Astrocyte (in vitro differentiated cells and primary cell): ENCODE results near the gene DNAH9. TPM values are rescaled to one million over a fixed set of nuclear protein-coding genes. Genes with fewer than 3 reads are reported as not detected.

ENCODE experiments used
- DNase-seq: peaks from one replicate; pipeline ENCODE4 v3.0.0-alpha.2; 2010; ENCODE audit warnings: low read depth
- FAIRE-seq: peaks from 2 replicates; lab custom pipeline; 2011; peaks lifted over from hg19 to GRCh38; lab: Jason Lieb, UNC
- H2AFZ ChIP-seq: 2 replicates; pipeline ENCODE4 v1.6.0; 2012; ENCODE audit warnings: low read depth, low read length, inconsistent platforms
- H3K27ac ChIP-seq: 2 replicates; pipeline ENCODE4 v1.5.1; 2011; ENCODE audit warnings: low read depth, low read length, inconsistent platforms
- H3K27me3 ChIP-seq: 2 replicates; pipeline ENCODE4 v1.6.0; 2011; ENCODE audit warnings: low read length, inconsistent platforms; ENCODE audit not compliant: insufficient read depth
- H3K36me3 ChIP-seq: 2 replicates; pipeline ENCODE4 v1.5.1; 2011; ENCODE audit warnings: low read length, inconsistent platforms; ENCODE audit not compliant: insufficient read depth
- H3K4me1 ChIP-seq: 2 replicates; pipeline ENCODE4 v1.5.1; 2011; ENCODE audit warnings: low read length, inconsistent platforms; ENCODE audit not compliant: insufficient read depth
- H3K4me2 ChIP-seq: 2 replicates; pipeline ENCODE4 v1.6.0; 2012; ENCODE audit warnings: low read length, inconsistent platforms
- H3K4me3 ChIP-seq: 2 replicates; pipeline ENCODE4 v1.5.1; 2011; ENCODE audit warnings: low read depth, mild to moderate bottlenecking, low read length, inconsistent platforms; ENCODE audit not compliant: insufficient read depth
- H3K79me2 ChIP-seq: 2 replicates; pipeline ENCODE4 v1.6.0; 2012; ENCODE audit warnings: mild to moderate bottlenecking, low read length, inconsistent platforms; ENCODE audit not compliant: insufficient read depth
- H3K9ac ChIP-seq: 2 replicates; pipeline ENCODE4 v1.6.0; 2012; ENCODE audit warnings: mild to moderate bottlenecking, low read length, inconsistent platforms
- H3K9me3 ChIP-seq: 2 replicates; pipeline ENCODE4 v1.5.1; 2012; ENCODE audit warnings: low read depth, mild to moderate bottlenecking, low read length, inconsistent platforms; ENCODE audit not compliant: insufficient read depth
- H4K20me1 ChIP-seq: 2 replicates; pipeline ENCODE4 v1.6.0; 2012; ENCODE audit warnings: low read length, inconsistent platforms; ENCODE audit not compliant: insufficient read depth
- H3K27ac Mint-ChIP-seq: one replicate; pipeline ENCODE4 v1.8.0; 2021; ENCODE audit warnings: mild to moderate bottlenecking, mixed read lengths; ENCODE audit not compliant: unreplicated experiment
- H3K27me3 Mint-ChIP-seq: one replicate; pipeline ENCODE4 v1.8.0; 2021; ENCODE audit warnings: low read depth, mixed read lengths; ENCODE audit not compliant: unreplicated experiment
- H3K36me3 Mint-ChIP-seq: one replicate; pipeline ENCODE4 v1.8.0; 2021; ENCODE audit warnings: low read depth, mixed read lengths; ENCODE audit not compliant: unreplicated experiment
- H3K4me1 Mint-ChIP-seq: one replicate; pipeline ENCODE4 v1.8.0; 2021; ENCODE audit warnings: low read depth, mixed read lengths; ENCODE audit not compliant: unreplicated experiment
- H3K4me3 Mint-ChIP-seq: one replicate; pipeline ENCODE4 v1.8.0; 2021; ENCODE audit warnings: mild to moderate bottlenecking, moderate library complexity, mixed read lengths; ENCODE audit not compliant: unreplicated experiment
- H3K9me3 Mint-ChIP-seq: one replicate; pipeline ENCODE4 v1.8.0; 2021; ENCODE audit warnings: mild to moderate bottlenecking, mixed read lengths; ENCODE audit not compliant: unreplicated experiment
- EZH2 ChIP-seq: IDR thresholded peaks from 2 replicates; pipeline ENCODE4 v1.6.1; 2012; ENCODE audit warnings: mild to moderate bottlenecking, low read length, inconsistent platforms; ENCODE audit not compliant: insufficient read depth
- total RNA-seq: library from RNA; stranded (reverse); gene quantifications from 2 replicates; pipeline ENCODE4 v1.2.1, GENCODE V29; 2021
- TF ChIP-seq, protein P1 (sequence below): IDR thresholded peaks from 2 replicates; pipeline ENCODE4 v1.5.1; 2011; ENCODE audit warnings: low read depth, mild to moderate bottlenecking, inconsistent platforms, low read length, moderate library complexity; ENCODE audit not compliant: insufficient read depth

The DNAH9 gene
- total RNA-seq, 1 donor from 2014 or later = not detected

DNA sequence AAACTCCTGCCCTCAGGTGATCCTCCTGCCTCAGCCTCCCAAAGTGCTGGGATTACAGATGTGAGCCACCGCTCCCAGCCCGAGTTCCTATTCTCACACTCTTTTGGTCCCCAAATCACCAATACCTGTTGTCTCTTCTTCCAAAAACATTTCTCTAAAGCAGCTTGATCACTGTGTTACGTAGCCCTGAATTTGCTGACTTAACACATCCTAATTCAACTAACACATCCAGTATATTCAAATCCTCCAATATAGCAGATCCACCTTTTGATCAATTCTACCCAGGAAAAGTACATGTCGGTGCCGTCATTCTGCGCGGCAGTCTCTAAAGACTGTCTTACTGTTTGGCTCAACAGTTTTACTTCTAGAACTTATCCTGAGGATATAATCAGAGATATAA lies 207.7 kb downstream of the DNAH9 start:
- FAIRE-seq = no peak
- peaks cover 19% of the 10 kb centered on the region for H3K9me3 Mint-ChIP-seq
- Histone ChIP-seq H3K4me1 (no peaks in the 10 kb centered on the region), H4K20me1 (no peaks in the 10 kb centered on the region), H3K4me3 (no peak overlapping the region), H3K9ac (no peak overlapping the region), H2AFZ (no peak overlapping the region), H3K27me3 (no peaks in the 10 kb centered on the region), H3K9me3 (peaks cover 4% of the 10 kb centered on the region), H3K4me2 (no peak overlapping the region), H3K79me2 (no peaks in the 10 kb centered on the region), H3K36me3 (no peaks in the 10 kb centered on the region), H3K27ac (no peak overlapping the region)
- no peaks in the 10 kb centered on the region for H3K4me1 Mint-ChIP-seq
- DNase-seq = no peak
- H3K27ac Mint-ChIP-seq = no peak overlapping the region
- no peaks in the 10 kb centered on the region for H3K36me3 Mint-ChIP-seq
- H3K4me3 Mint-ChIP-seq = no peak overlapping the region
- H3K27me3 Mint-ChIP-seq = no peaks in the 10 kb centered on the region
- no peak for TF ChIP-seq EZH2

DNA sequence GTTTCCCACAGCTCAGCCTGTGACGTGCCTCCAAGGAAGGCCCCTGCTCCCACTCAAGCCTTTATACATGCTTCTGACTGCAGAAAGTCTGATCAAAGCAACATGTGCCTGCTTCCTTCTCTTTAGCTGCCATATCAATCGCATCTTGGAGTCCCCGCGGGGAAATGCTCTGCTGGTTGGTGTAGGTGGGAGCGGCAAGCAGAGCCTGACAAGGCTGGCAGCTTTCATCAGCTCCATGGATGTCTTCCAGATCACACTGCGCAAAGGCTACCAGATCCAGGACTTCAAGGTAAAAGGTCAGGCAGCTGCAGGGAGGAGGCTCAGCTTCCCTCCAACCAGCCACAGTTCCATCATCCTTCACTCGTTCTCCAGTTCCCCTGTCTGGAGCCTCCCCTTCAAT lies 209.3 kb downstream of the DNAH9 start:
- no peak overlapping the region for H2AFZ ChIP-seq
- Mint-ChIP-seq H3K4me1 (no peaks in the 10 kb centered on the region), H3K36me3 (no peaks in the 10 kb centered on the region), H3K9me3 (peaks cover 18% of the 10 kb centered on the region), H3K27me3 (no peaks in the 10 kb centered on the region), H3K27ac (no peak overlapping the region), H3K4me3 (no peak overlapping the region)
- no peak overlapping the region for H3K4me3 ChIP-seq
- peaks cover 4% of the 10 kb centered on the region for H3K9me3 ChIP-seq
- FAIRE-seq (no peak), DNase-seq (no peak)
- H4K20me1 ChIP-seq = no peaks in the 10 kb centered on the region
- TF ChIP-seq, protein P1, sequence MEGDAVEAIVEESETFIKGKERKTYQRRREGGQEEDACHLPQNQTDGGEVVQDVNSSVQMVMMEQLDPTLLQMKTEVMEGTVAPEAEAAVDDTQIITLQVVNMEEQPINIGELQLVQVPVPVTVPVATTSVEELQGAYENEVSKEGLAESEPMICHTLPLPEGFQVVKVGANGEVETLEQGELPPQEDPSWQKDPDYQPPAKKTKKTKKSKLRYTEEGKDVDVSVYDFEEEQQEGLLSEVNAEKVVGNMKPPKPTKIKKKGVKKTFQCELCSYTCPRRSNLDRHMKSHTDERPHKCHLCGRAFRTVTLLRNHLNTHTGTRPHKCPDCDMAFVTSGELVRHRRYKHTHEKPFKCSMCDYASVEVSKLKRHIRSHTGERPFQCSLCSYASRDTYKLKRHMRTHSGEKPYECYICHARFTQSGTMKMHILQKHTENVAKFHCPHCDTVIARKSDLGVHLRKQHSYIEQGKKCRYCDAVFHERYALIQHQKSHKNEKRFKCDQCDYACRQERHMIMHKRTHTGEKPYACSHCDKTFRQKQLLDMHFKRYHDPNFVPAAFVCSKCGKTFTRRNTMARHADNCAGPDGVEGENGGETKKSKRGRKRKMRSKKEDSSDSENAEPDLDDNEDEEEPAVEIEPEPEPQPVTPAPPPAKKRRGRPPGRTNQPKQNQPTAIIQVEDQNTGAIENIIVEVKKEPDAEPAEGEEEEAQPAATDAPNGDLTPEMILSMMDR = no peak
- no peak for TF ChIP-seq EZH2
- H3K27me3 ChIP-seq = no peaks in the 10 kb centered on the region
- no peaks in the 10 kb centered on the region for H3K36me3 ChIP-seq
- H3K4me2 ChIP-seq = no peak overlapping the region
- no peaks in the 10 kb centered on the region for H3K79me2 ChIP-seq
- no peak overlapping the region for H3K9ac ChIP-seq
- no peaks in the 10 kb centered on the region for H3K4me1 ChIP-seq
- no peak overlapping the region for H3K27ac ChIP-seq

DNA sequence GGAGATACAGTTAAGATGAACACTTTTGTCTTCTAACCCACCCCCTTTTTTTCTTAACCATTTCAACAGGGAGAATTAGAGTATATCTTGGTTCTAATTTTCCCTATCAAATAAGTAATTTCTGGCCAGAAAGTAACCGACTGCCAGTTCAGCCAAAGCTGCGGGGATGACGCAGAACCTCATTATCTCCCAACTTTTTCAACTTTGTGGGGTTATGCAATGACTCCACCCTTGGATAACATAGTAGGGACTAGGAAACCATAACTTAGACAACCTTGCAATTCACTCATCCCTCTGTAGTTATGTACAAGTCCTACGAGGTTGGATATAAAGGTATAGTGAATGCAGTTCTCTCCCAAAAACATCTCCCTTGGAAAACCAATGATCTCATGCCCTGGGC lies 215.0 kb downstream of the DNAH9 start:
- H3K4me3 ChIP-seq = no peak overlapping the region
- Mint-ChIP-seq H3K4me3 (no peak overlapping the region), H3K36me3 (no peaks in the 10 kb centered on the region), H3K9me3 (peaks cover 4% of the 10 kb centered on the region), H3K27ac (no peak overlapping the region), H3K4me1 (no peaks in the 10 kb centered on the region), H3K27me3 (no peaks in the 10 kb centered on the region)
- H3K4me2 ChIP-seq = no peak overlapping the region
- H3K79me2 ChIP-seq = no peaks in the 10 kb centered on the region
- H3K9me3 ChIP-seq = no peaks in the 10 kb centered on the region
- TF ChIP-seq, protein P1 = no peak
- no peak for TF ChIP-seq EZH2
- no peaks in the 10 kb centered on the region for H3K36me3 ChIP-seq
- no peak overlapping the region for H2AFZ ChIP-seq
- no peaks in the 10 kb centered on the region for H3K4me1 ChIP-seq
- H4K20me1 ChIP-seq = no peaks in the 10 kb centered on the region
- no peaks in the 10 kb centered on the region for H3K27me3 ChIP-seq
- FAIRE-seq = no peak
- H3K27ac ChIP-seq = no peak overlapping the region
- no peak for DNase-seq
- H3K9ac ChIP-seq = no peak overlapping the region
